WERI-Rb-1 (cell line): ENCODE data around the gene RGS12.
A peak's percentile ranks its signal among the peaks of the same experiment; 100 is the strongest.

Experiments
- DNase-seq: peaks from one replicate; pipeline ENCODE4 v3.0.0-alpha.2; 2020
- H3K27ac ChIP-seq: fragments of 250-450 bp; sonication (Bioruptor Pico); 2 replicates; pipeline ENCODE4 v1.5.1; 2020; ENCODE audit warnings: mild to moderate bottlenecking, moderate library complexity
- H3K27me3 ChIP-seq: fragments of 250-450 bp; sonication (Bioruptor Pico); 2 replicates; pipeline ENCODE4 v1.5.1; 2021; ENCODE audit warnings: mild to moderate bottlenecking, low read depth, moderate library complexity; ENCODE audit not compliant: insufficient read depth, severe bottlenecking
- H3K36me3 ChIP-seq: fragments of 250-450 bp; sonication (Bioruptor Pico); 2 replicates; pipeline ENCODE4 v1.5.1; 2020; ENCODE audit warnings: mild to moderate bottlenecking, moderate library complexity
- H3K4me3 ChIP-seq: 2 replicates; pipeline ENCODE4 v1.5.1; 2011; ENCODE audit warnings: low read depth, mild to moderate bottlenecking, control low read depth, low read length
- H3K9me3 ChIP-seq: fragments of 250-450 bp; sonication (Bioruptor Pico); 2 replicates; pipeline ENCODE4 v1.5.1; 2021; ENCODE audit warnings: mild to moderate bottlenecking, moderate library complexity; ENCODE audit not compliant: severe bottlenecking
- TF ChIP-seq, protein P1 (sequence below): IDR thresholded peaks from 2 replicates; pipeline ENCODE4 v1.5.1; 2011; ENCODE audit warnings: low read depth, mild to moderate bottlenecking, control low read depth, inconsistent platforms, low read length

The RGS12 gene

GRCh38 chr4:3293401-3294391 lies 875 bp downstream of the RGS12 start:
- Histone ChIP-seq H3K9me3 (no peaks in the 10 kb centered on the region), H3K27ac (peak overlapping the region; percentile 90), H3K27me3 (no peaks in the 10 kb centered on the region), H3K36me3 (peaks cover 10% of the 10 kb centered on the region; the same call in 1 of the 2 replicates), H3K4me3 (peak overlapping the region; percentile 86)
- TF ChIP-seq, protein P1, sequence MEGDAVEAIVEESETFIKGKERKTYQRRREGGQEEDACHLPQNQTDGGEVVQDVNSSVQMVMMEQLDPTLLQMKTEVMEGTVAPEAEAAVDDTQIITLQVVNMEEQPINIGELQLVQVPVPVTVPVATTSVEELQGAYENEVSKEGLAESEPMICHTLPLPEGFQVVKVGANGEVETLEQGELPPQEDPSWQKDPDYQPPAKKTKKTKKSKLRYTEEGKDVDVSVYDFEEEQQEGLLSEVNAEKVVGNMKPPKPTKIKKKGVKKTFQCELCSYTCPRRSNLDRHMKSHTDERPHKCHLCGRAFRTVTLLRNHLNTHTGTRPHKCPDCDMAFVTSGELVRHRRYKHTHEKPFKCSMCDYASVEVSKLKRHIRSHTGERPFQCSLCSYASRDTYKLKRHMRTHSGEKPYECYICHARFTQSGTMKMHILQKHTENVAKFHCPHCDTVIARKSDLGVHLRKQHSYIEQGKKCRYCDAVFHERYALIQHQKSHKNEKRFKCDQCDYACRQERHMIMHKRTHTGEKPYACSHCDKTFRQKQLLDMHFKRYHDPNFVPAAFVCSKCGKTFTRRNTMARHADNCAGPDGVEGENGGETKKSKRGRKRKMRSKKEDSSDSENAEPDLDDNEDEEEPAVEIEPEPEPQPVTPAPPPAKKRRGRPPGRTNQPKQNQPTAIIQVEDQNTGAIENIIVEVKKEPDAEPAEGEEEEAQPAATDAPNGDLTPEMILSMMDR, result no peak
- DNase-seq, result no peak

GRCh38 chr4:3294401-3295241 lies 1.8 kb downstream of the RGS12 start:
- peaks cover 12% of the 10 kb centered on the region; the same call in 1 of the 2 replicates for H3K36me3 ChIP-seq
- H3K4me3 ChIP-seq, result no peak overlapping the region
- H3K27ac ChIP-seq, result no peak overlapping the region
- H3K27me3 ChIP-seq, result no peaks in the 10 kb centered on the region
- DNase-seq, result no peak
- H3K9me3 ChIP-seq, result no peaks in the 10 kb centered on the region
- TF ChIP-seq, protein P1, result no peak

DNA sequence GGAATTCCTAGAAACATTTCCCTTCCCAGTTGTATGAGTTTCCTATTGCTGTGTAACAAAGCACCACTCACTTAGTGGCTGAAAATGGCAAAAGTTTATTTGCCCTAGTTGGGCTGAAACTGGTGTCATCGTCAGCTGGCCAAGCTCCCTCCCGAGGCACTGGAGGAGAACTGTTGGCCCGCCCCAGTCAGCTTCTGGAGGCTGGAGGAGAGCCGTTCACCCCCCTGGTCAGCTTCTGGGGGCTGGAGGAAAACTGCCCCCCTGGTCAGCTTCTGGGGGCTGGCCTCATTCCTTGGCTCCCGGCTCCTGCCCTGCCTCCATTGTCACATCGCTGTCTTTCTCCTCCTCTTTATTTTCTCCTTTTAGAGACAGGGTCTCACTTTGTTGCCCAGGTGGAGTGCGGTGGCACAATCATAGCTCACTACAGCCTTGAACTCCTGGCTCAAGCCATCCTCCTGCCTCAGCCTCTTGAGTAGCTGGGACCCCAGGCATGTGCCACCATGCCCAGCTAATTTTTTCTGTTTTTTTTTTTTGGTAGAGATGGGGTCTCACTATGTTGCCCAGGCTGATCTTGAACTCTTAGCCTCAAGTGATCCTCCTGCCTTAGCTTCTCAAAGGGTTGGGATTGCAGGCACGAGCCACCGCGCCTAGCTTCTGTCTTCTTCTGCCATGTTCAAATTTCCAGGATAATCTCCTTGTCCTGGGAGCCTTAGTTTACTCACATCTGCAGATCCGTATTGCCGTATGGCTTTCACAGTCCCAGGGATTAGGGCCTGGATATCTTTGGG lies 3.2 kb downstream of the RGS12 start:
- H3K27ac ChIP-seq, result no peak overlapping the region
- H3K4me3 ChIP-seq, result no peak overlapping the region
- H3K27me3 ChIP-seq, result no peaks in the 10 kb centered on the region
- H3K36me3 ChIP-seq, result peaks cover 12% of the 10 kb centered on the region; the same call in 1 of the 2 replicates
- no peak for DNase-seq
- TF ChIP-seq, protein P1, result no peak
- no peaks in the 10 kb centered on the region for H3K9me3 ChIP-seq

GRCh38 chr4:3296651-3297050 lies 3.8 kb downstream of the RGS12 start:
- DNase-seq, result no peak
- H3K36me3 ChIP-seq, result peaks cover 12% of the 10 kb centered on the region; the same call in 1 of the 2 replicates
- TF ChIP-seq, protein P1, result no peak
- no peaks in the 10 kb centered on the region for H3K9me3 ChIP-seq
- H3K27ac ChIP-seq, result no peak overlapping the region
- no peak overlapping the region for H3K4me3 ChIP-seq
- H3K27me3 ChIP-seq, result no peaks in the 10 kb centered on the region
